NCI-H2081 (cell line): ENCODE data around the gene MON1A.

Source experiments
- DNase-seq, 2 experiments: peaks; one replicate each; lab custom pipeline; 2025; lab: John Stamatoyannopoulos, UW

The MON1A gene

GRCh38 chr3:49889296-49889695, 40.3 kb downstream of the MON1A start:
- DNase-seq: no peak

GRCh38 chr3:49886922-49887265, 42.7 kb downstream of the MON1A start:
- no peak for DNase-seq

GRCh38 chr3:49883998-49884397, 45.6 kb downstream of the MON1A start:
- no peak for DNase-seq

GRCh38 chr3:49882166-49882565, 47.4 kb downstream of the MON1A start:
- no peak for DNase-seq

GRCh38 chr3:49880581-49881315, 48.9 kb downstream of the MON1A start:
- DNase-seq: no peak

DNA sequence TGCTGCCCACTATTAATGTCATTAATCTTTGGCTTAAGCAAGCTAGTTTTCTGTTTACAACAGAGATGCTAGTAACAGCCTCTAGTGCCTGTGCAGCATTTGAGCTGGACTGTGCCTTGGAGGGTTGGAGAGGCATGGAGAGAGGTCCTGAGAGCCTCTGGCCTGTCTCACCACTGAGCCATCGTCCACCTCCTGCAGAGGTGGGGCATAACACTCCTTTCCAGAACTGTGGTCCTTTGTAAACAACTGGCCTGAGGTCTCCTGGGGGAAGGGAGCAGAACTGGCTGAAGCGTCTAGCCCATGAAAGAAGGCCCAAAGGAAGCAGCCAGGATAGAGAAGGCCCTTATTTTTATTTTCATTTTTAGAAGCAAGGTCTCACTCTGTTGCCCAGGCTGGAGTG, 49.9 kb downstream of the MON1A start:
- DNase-seq: no peak

GRCh38 chr3:49878686-49879085, 50.9 kb downstream of the MON1A start:
- DNase-seq: no peak

- DNase-seq: no peak
Measured at GRCh38 chr3:49877716-49878115, 51.9 kb downstream of the MON1A start.

- no peak for DNase-seq
Measured at GRCh38 chr3:49876567-49876966, 53.0 kb downstream of the MON1A start.

GRCh38 chr3:49873623-49874022, 56.0 kb downstream of the MON1A start:
- DNase-seq: no peak

GRCh38 chr3:49872801-49873281, 56.8 kb downstream of the MON1A start:
- DNase-seq: no peak

- no peak for DNase-seq
Measured at GRCh38 chr3:49871531-49872153, 58.0 kb downstream of the MON1A start.

- peak; percentile 34 to 58 for DNase-seq
Measured at GRCh38 chr3:49869525-49870126, 60.0 kb downstream of the MON1A start, which contains the start of gene CAMKV. Gene CAMKV, minus strand, starts transcription at chr3:49869906. Its CDS starts 7,518 bp downstream, at chr3:49862388.

GRCh38 chr3:49868862-49869466, 60.6 kb downstream of the MON1A start:
- DNase-seq: no peak

DNA sequence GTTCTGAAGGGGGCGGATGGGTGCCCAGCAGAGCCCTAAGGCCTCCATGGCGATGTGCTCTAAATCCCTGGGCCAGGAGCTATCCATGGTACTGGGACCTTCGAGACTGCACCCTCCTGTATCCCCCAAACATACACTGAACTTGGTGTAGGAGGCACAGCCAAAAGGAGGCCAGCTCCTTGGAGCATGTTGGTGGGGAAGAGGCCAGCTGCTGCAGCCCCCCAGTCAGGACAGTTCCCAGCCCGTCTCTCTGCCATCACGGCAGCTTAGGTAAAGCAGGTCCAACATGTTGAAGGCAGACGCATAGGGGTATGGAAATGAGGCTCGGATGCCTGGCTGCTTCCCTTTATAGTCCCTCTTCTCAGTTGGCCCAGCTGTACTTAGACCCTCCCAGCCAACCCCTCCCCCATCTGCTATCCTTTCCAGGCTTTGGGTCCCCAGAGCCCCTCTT, 61.7 kb downstream of the MON1A start:
- DNase-seq: no peak

GRCh38 chr3:49867400-49867799, 62.2 kb downstream of the MON1A start:
- DNase-seq: no peak

DNA sequence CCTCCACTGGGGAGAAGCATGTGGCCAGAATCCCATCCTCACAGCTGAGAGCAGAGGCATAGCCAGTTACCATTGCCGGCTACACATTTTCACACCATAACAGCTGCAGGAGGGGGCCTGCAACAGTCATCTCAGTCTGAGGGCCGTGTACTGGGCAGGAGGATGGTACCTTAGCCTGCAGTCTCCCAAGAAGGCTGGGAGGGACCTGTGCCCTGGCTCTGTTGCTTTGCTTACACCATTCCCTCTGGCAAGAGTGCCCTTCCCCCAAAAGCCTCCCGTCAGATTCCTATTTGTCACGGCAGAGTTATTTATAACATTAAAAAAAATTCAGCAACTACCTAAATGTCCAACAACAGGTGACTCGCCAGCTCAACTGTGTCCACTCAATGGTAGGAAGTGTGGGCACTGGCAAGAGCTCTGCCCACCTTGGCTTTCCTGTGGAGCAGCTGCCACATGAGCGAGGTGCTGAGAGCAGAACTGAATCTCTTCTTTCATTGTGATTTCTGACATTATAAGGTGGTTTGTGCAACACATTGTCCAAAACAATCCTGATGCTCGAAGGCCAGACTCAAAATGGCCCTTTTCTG, 64.3 kb downstream of the MON1A start:
- no peak for DNase-seq

DNA sequence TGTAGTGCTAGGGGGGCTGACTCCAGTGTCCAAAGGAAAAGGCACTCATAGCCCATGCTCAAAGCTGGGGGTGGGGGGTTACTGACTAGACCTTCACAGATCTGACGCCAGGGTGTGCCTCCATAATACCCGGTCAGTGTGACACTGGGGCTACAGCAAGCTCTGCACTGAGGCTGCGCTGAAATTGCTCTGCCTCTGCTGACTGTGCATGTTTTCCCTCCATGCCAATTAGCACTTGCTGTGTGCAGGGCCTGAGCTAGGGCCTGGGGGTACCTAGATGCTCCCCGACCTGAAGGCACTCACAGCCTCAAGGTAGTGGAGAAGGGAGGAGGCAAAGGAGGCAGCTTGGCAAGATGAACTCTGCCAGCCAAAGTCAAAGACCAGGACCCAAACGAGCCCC, 65.1 kb downstream of the MON1A start:
- DNase-seq: no peak

DNA sequence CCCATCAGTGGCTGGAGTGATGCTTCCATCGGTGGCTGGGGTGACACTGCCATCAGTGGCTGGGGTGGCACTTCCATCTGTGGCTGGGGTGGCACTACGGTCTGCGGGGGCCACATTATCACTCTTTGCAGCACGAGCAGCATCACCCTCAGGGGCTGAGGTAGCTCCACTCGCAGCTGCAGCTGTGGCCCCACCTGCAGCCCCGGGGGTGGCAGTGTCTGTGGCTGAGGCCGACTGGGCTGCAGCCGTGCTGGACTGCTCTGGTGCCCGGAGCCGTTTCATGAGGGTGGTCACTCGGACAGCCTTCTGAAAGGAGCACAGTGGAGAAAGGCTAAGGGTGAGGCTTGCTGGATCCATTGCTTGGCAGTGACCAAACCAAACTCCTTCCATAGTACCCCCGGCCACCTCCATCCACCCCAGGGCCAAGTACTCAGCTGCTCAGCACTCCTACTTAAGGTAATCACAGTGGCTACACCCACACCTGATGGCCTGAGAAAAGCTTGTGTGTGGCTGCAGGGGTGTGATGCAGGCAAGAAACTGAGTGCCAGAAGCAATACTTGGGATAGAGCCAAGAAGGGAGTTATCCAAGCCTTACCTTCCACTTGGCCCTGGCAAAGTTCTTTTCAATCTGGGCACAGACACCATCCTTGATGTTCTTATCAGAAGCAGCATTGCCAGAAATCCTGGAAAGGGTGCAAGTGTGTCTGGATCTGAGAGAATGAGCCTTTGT, 69.9 kb downstream of the MON1A start:
- no peak for DNase-seq
